ENCODE measurements around the gene TEF.

GRCh38 chr22:41343717-41344116 is 38.0 kb upstream of the TEF start:
- TF ChIP-seq CTCF (optimal IDR thresholded peaks at IDR 0.05 in 1 of 3, IDR thresholded peaks at IDR 0.05 in 1 of 3, conservative IDR thresholded peaks at IDR 0.05 in 1 of 3; ENCODE audit: extremely low read depth in 1 of 3, insufficient read depth in 2 of 3, low read length in 3 of 3): no peak
- TF ChIP-seq EZH2 (IDR thresholded peaks at IDR 0.05; ENCODE audit: low read length): no peak
